Neural cell (in vitro differentiated cells): ENCODE measurements around the gene DSCAM.

ENCODE experiments used
- CTCF ChIP-seq: fragments of 450-650 bp; IDR thresholded peaks from 2 replicates; pipeline ENCODE4 v1.5.1; 2014; ENCODE audit warnings: antibody characterized with exemption, mild to moderate bottlenecking, moderate library complexity; ENCODE audit not compliant: poor library complexity, severe bottlenecking
- EZH2 ChIP-seq: fragments of 200-600, 300-800 bp; shearing (Covaris generic), sonication (generic); IDR thresholded peaks from 2 replicates; pipeline ENCODE4 v1.6.1; 2014; ENCODE audit warnings: antibody characterized with exemption, low read length, borderline replicate concordance, mild to moderate bottlenecking; ENCODE audit not compliant: insufficient read depth, poor library complexity, severe bottlenecking
- RAD21 ChIP-seq: fragments of 450-650 bp; conservative IDR thresholded peaks from 2 replicates; pipeline ENCODE4 v1.6.1; 2014; ENCODE audit warnings: antibody characterized with exemption, mild to moderate bottlenecking, moderate library complexity
- TAF1 ChIP-seq: IDR thresholded peaks from 2 replicates; pipeline ENCODE4 v1.6.1; 2012; ENCODE audit warnings: low read depth

- TF ChIP-seq CTCF, result no peak
- no peak for TF ChIP-seq RAD21
- no peak for TF ChIP-seq EZH2
- no peak for TF ChIP-seq TAF1
Observed at GRCh38 chr21:40178726-40179125, 668.2 kb downstream of the DSCAM start.
